HS-27A (cell line): ENCODE results near the gene SLC18A2.
"Not testable (repeated sequence)": the region's sequence is repeated elsewhere in the genome, so short reads cannot be mapped to it uniquely, and the experiment has no call there.

Experiments
- DNase-seq: peaks from one replicate; pipeline ENCODE4 v3.0.0-alpha.2; 2012; ENCODE audit warnings: low read depth, missing footprints

The SLC18A2 gene

GRCh38 chr10:117262903-117263293, 22.0 kb downstream of the SLC18A2 start:
- no peak for DNase-seq

- DNase-seq, result no peak
These were observed 23.9 kb downstream of the SLC18A2 start for GRCh38 chr10:117264782-117265181.

- DNase-seq, result no peak
These were observed 25.5 kb downstream of the SLC18A2 start for GRCh38 chr10:117266400-117266799.

GRCh38 chr10:117266812-117267211, 25.9 kb downstream of the SLC18A2 start:
- DNase-seq, result no peak

GRCh38 chr10:117268258-117268657, 27.3 kb downstream of the SLC18A2 start:
- DNase-seq, result no peak

GRCh38 chr10:117268907-117269306, 28.0 kb downstream of the SLC18A2 start:
- no peak for DNase-seq

GRCh38 chr10:117271427-117271826, 30.5 kb downstream of the SLC18A2 start:
- DNase-seq, result no peak

- no peak for DNase-seq
These were observed 31.5 kb downstream of the SLC18A2 start for GRCh38 chr10:117272195-117273076.

GRCh38 chr10:117273980-117274379, 33.1 kb downstream of the SLC18A2 start:
- no peak for DNase-seq

GRCh38 chr10:117274509-117274908, 33.6 kb downstream of the SLC18A2 start:
- no peak for DNase-seq

GRCh38 chr10:117275121-117275520, 34.2 kb downstream of the SLC18A2 start:
- DNase-seq, result no peak

- DNase-seq, result no peak
These were observed 36.8 kb downstream of the SLC18A2 start for GRCh38 chr10:117277675-117278074.

GRCh38 chr10:117284716-117285494, 44.0 kb downstream of the SLC18A2 start:
- no peak for DNase-seq

GRCh38 chr10:117290872-117291271, 50.0 kb downstream of the SLC18A2 start:
- DNase-seq, result not testable (repeated sequence)

GRCh38 chr10:117294039-117294645, 53.2 kb downstream of the SLC18A2 start:
- DNase-seq, result no peak

- DNase-seq, result no peak
These were observed 53.8 kb downstream of the SLC18A2 start for GRCh38 chr10:117294735-117295134.

- no peak for DNase-seq
These were observed 57.3 kb downstream of the SLC18A2 start for GRCh38 chr10:117298219-117298618.

- no peak for DNase-seq
These were observed 58.5 kb downstream of the SLC18A2 start for GRCh38 chr10:117299435-117299834.

GRCh38 chr10:117300671-117301070, 59.8 kb downstream of the SLC18A2 start:
- DNase-seq, result no peak

GRCh38 chr10:117303451-117303850, 62.5 kb downstream of the SLC18A2 start:
- DNase-seq, result not testable (repeated sequence)

GRCh38 chr10:117306674-117307073, 65.8 kb downstream of the SLC18A2 start:
- no peak for DNase-seq

GRCh38 chr10:117311261-117311660, 70.3 kb downstream of the SLC18A2 start:
- DNase-seq, result no peak

GRCh38 chr10:117312430-117312829, 71.5 kb downstream of the SLC18A2 start:
- no peak for DNase-seq
